Upper lobe of left lung (tissue), 6 donors: ENCODE results near the gene CARD6. TPM values are rescaled to one million over a fixed set of nuclear protein-coding genes. Genes with fewer than 3 reads are reported as not detected.
"Not testable (repeated sequence)": the region's sequence is repeated elsewhere in the genome, so short reads cannot be mapped to it uniquely, and the experiment has no call there.

ENCODE experiments used
- ATAC-seq, 2 donors: fragments of 200-7000 bp; cut with Tn5 transposase; one replicate each; pipeline ENCODE4 v1.9.1; 2022; ENCODE audit warnings: mild to moderate bottlenecking in 2 of 2, moderate library complexity in 2 of 2; ENCODE audit not compliant: low FRiP score in 2 of 2
- DNase-seq, 2 donors: peaks; one replicate each; pipeline ENCODE4 v3.0.0-alpha.2; 2019 to 2020
- H3K27ac ChIP-seq, 4 donors: fragments of 200-600 bp; sonication (generic); one replicate each; pipeline ENCODE4 v1.5.1; 2016 to 2019
- H3K27me3 ChIP-seq, 4 donors: fragments of 200-600 bp; sonication (generic); one replicate each; pipeline ENCODE4 v1.5.1; 2017 to 2019
- H3K36me3 ChIP-seq, 4 donors: fragments of 200-600 bp; sonication (generic); one replicate each; pipeline ENCODE4 v1.5.1; 2016 to 2019
- H3K4me1 ChIP-seq, 4 donors: fragments of 200-600 bp; sonication (generic); one replicate each; pipeline ENCODE4 v1.5.1; 2018 to 2019
- H3K4me3 ChIP-seq, 4 donors: fragments of 200-600 bp; sonication (generic); one replicate each; pipeline ENCODE4 v1.5.1; 2017 to 2019; ENCODE audit warnings: mild to moderate bottlenecking in 2 of 4, moderate library complexity in 1 of 4
- H3K9me3 ChIP-seq, 4 donors: fragments of 200-600 bp; sonication (generic); one replicate each; pipeline ENCODE4 v1.5.1; 2018 to 2019
- CTCF ChIP-seq, 6 experiments: fragments of 450-650 bp in 4 of 6; fragments of 200-600 bp in 2 of 6; sonication (generic) in 2 of 6; IDR thresholded peaks; one replicate each; pipeline ENCODE4 v1.5.1; 2016 to 2019; ENCODE audit warnings: antibody characterized with exemption in 6 of 6
- EP300 ChIP-seq, 4 donors: sonication (generic); formaldehyde crosslinking; IDR thresholded peaks; one replicate each; pipeline ENCODE4 v1.5.1; 2017; ENCODE audit warnings: antibody characterized with exemption in 4 of 4, control low read depth in 2 of 4
- POLR2A ChIP-seq, 4 donors: fragments of 450-650 bp; IDR thresholded peaks; one replicate each; pipeline ENCODE4 v1.5.1; 2016 to 2017; ENCODE audit warnings: antibody characterized with exemption in 4 of 4, mild to moderate bottlenecking in 2 of 4
- POLR2AphosphoS5 ChIP-seq, 2 donors: sonication (generic); formaldehyde crosslinking; IDR thresholded peaks; one replicate each; pipeline ENCODE4 v1.5.1; 2017; ENCODE audit warnings: antibody characterized with exemption in 2 of 2
- WGBS, 2 donors: methylation state at CpG; one replicate each; pipeline ENCODE4 v1.1.5; 2017 to 2018; 5-methylcytosine and 5-hydroxymethylcytosine counted together
- total RNA-seq, 6 donors: library from RNA; depleted of rRNA in 4 of 6; stranded (reverse); fragments of >200 nt in 4 of 6; gene quantifications; one replicate each; pipeline versions ENCODE4 v1.1.0 to v1.2.1, GENCODE V29; 2016 to 2021
- donor health status: DM: no; HTN: no; CAD: no; lungs with moderate emphysema.
- donor health status: DM: no; HTN: yes; CAD: no; lungs with severe emphysema.

CARD6 gene
- total RNA-seq, result 10 to 100 TPM; 14.7 to 23.9 (median 18.9) TPM

GRCh38 chr5:40841068-40841805 lies at the start of gene CARD6:
TSS of gene CARD6 (plus strand) at chr5:40841367. CDS start at chr5:40841383, 16 bp downstream.
- H3K36me3 ChIP-seq, result peaks cover 0 to 13% (median 2%) of the 10 kb centered on the region in 4 donors
- H3K9me3 ChIP-seq, result no peaks in the 10 kb centered on the region
- H3K4me3 ChIP-seq, result peak within 1 kb of the TSS; percentile 34 to 59 (median 42)
- WGBS, 2 donors, result 7 to 11% methylated on average over 9 of the region's 9 CpGs
- peak in 1 of 2 donors; percentile 32 for TF ChIP-seq POLR2AphosphoS5 (IDR thresholded peaks at IDR 0.05)
- TF ChIP-seq CTCF (IDR thresholded peaks at IDR 0.05), result peak in 1 of 6 experiments; percentile 23
- TF ChIP-seq POLR2A (IDR thresholded peaks at IDR 0.05), result peak in 1 of 4 donors; percentile 46
- peak in 1 of 4 donors; percentile 20 for TF ChIP-seq EP300 (IDR thresholded peaks at IDR 0.05)
- H3K27ac ChIP-seq, result peak within 1 kb of the TSS; percentile 75 to 90 (median 86)
- no peaks in the 10 kb centered on the region for H3K27me3 ChIP-seq
- DNase-seq (peak in 1 of 2 donors; percentile 40), ATAC-seq (peak; percentile 63 to 82)
- H3K4me1 ChIP-seq, result peaks cover 10 to 26% (median 19%) of the 10 kb centered on the region in 4 donors

- peaks cover 20 to 46% (median 38%) of the 10 kb centered on the region in 4 donors for H3K4me1 ChIP-seq
- H3K27ac ChIP-seq, result no peak overlapping the region
- no peak for DNase-seq
Measured at GRCh38 chr5:40791715-40792139, 49.4 kb upstream of the CARD6 start.

GRCh38 chr5:40792691-40793090 lies 48.5 kb upstream of the CARD6 start:
- WGBS, 2 donors, result 94 to 96% methylated on average over 10 of the region's 10 CpGs
- not testable (repeated sequence) for H3K4me3 ChIP-seq, H3K9me3 ChIP-seq, H3K27me3 ChIP-seq, DNase-seq, ATAC-seq, H3K27ac ChIP-seq, H3K36me3 ChIP-seq
- peaks cover 22 to 50% (median 41%) of the 10 kb centered on the region in 4 donors for H3K4me1 ChIP-seq

More at GRCh38 chr5:40791715-40792139, 49.4 kb upstream of the CARD6 start:
- no peak for TF ChIP-seq EP300 (IDR thresholded peaks at IDR 0.05)
- no peak for TF ChIP-seq CTCF (IDR thresholded peaks at IDR 0.05)
- TF ChIP-seq POLR2A (IDR thresholded peaks at IDR 0.05), result no peak
- no peak for TF ChIP-seq POLR2AphosphoS5 (IDR thresholded peaks at IDR 0.05)
- Histone ChIP-seq H3K4me3 (no peak overlapping the region), H3K36me3 (peaks cover 0 to 7% (median 0%) of the 10 kb centered on the region in 4 donors), H3K9me3 (no peaks in the 10 kb centered on the region), H3K27me3 (no peaks in the 10 kb centered on the region)
- WGBS, 2 donors, result 43 to 67% methylated on average over 3 of the region's 3 CpGs
- ATAC-seq, result no peak

- not testable (repeated sequence) for H3K36me3 ChIP-seq, DNase-seq, H3K4me3 ChIP-seq, H3K27ac ChIP-seq, H3K9me3 ChIP-seq, ATAC-seq, H3K27me3 ChIP-seq
- peaks cover 22 to 53% (median 49%) of the 10 kb centered on the region in 4 donors for H3K4me1 ChIP-seq
Measured at GRCh38 chr5:40794340-40794739, 46.8 kb upstream of the CARD6 start.

- not testable (repeated sequence) for H3K4me3 ChIP-seq, ATAC-seq, DNase-seq, H3K27me3 ChIP-seq, H3K9me3 ChIP-seq, H3K36me3 ChIP-seq, H3K27ac ChIP-seq
- H3K4me1 ChIP-seq, result peaks cover 22 to 53% (median 45%) of the 10 kb centered on the region in 4 donors
- WGBS, 2 donors, result 82 to 90% methylated on average over 3 of the region's 3 CpGs
Measured at GRCh38 chr5:40794877-40795276, 46.3 kb upstream of the CARD6 start.

- Histone ChIP-seq H3K27me3 (no peaks in the 10 kb centered on the region), H3K4me1 (peaks cover 18 to 43% (median 35%) of the 10 kb centered on the region in 4 donors), H3K9me3 (no peaks in the 10 kb centered on the region), H3K36me3 (no peaks in the 10 kb centered on the region), H3K4me3 (peak overlapping the region in 3 of 4 donors; percentile 76 to 98 (median 91)), H3K27ac (peak overlapping the region; percentile 50 to 98 (median 90))
- ATAC-seq (peak in 1 of 2 donors; percentile 66), DNase-seq (peak in 1 of 2 donors; percentile 32)
- WGBS, 2 donors, result 21 to 22% methylated on average over 3 of the region's 3 CpGs
- no peak for TF ChIP-seq POLR2A (IDR thresholded peaks at IDR 0.05)
- TF ChIP-seq EP300 (IDR thresholded peaks at IDR 0.05), result no peak
- TF ChIP-seq POLR2AphosphoS5 (IDR thresholded peaks at IDR 0.05), result no peak
- no peak for TF ChIP-seq CTCF (IDR thresholded peaks at IDR 0.05)
Measured at GRCh38 chr5:40796487-40796889, 44.7 kb upstream of the CARD6 start.
